ENCODE results near the gene GRK4.

Gene GRK4

GRCh38 chr4:3011456-3012220 lies 48.3 kb downstream of the GRK4 start:
- DNase-seq (ENCODE audit: low read depth) = no peak

DNA sequence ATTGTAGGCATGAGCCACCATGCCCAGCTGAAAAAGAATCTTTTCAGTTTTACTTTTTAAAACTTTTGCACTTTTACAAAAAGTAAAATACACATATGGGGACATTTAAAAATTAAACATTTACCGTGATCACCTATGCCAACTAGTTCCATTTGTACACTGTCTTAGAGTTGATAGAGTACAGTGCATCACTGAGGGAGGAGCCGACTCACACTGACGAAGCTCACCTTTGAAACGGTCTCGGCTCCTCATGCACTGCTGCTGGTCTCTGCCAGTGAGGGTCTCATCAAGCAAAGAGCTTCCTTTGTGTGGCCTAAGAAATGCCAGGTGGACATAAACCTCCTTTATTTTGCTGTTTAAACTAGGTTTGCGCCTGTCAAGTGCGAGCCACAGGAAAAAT lies 50.0 kb downstream of the GRK4 start:
- no peak for DNase-seq (ENCODE audit: low read depth)

- DNase-seq (ENCODE audit: low read depth) = no peak
Observed at GRCh38 chr4:3013839-3014350, 50.5 kb downstream of the GRK4 start.

GRCh38 chr4:3016961-3017360 lies 53.6 kb downstream of the GRK4 start:
- DNase-seq (ENCODE audit: low read depth) = no peak

GRCh38 chr4:3017504-3017903 lies 54.1 kb downstream of the GRK4 start:
- no peak for DNase-seq (ENCODE audit: low read depth)

DNA sequence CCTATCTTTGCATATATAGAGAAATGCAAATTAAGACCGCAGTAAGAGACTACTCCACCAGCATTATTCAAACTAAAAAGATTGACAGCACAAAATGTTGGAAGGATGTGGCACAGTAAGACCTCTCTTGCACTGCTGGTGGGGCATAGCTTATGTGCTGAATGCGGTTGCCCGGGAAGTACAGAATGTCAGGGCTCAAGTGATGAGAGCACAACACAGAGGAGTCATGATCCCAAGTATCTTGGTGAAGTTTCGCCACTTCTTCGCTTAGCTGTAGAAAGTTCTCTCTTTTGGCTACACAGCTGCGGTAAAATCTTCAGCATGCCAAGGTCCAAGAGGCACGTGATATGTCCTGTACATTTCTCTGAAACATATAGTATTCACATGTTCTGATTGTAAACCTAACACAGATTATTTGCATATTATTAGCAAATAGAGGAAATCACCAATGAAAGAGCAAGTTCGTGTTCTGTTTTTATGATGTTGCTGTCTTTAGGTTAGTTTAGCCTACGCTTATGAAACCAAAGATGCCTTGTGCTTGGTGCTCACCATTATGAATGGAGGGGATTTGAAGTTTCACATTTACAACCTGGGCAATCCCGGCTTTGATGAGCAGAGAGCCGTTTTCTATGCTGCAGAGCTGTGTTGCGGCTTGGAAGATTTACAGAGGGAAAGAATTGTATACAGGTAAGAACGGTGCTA lies 55.9 kb downstream of the GRK4 start:
- no peak for DNase-seq (ENCODE audit: low read depth)

DNA sequence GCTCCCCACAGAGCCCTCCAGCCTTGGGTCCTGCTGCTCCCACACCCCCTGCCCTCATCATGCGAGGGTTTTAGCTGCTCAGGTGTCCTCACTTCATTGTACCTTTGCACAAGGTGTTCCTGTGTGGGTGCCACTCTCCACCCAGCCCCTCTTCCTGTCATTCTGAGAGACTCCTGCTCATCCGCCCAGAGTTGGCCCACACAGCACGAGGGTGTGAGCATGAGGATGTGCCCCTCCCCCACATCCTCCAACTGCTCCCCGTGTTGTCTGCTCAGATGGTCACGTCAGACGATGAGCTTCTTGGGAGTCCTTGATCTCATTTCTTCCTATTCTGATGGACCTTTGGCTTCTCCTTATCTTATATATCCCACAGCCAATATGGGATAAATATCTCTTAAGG lies 57.8 kb downstream of the GRK4 start:
- no peak for DNase-seq (ENCODE audit: low read depth)

GRCh38 chr4:3021627-3022026 lies 58.3 kb downstream of the GRK4 start:
- no peak for DNase-seq (ENCODE audit: low read depth)

DNA sequence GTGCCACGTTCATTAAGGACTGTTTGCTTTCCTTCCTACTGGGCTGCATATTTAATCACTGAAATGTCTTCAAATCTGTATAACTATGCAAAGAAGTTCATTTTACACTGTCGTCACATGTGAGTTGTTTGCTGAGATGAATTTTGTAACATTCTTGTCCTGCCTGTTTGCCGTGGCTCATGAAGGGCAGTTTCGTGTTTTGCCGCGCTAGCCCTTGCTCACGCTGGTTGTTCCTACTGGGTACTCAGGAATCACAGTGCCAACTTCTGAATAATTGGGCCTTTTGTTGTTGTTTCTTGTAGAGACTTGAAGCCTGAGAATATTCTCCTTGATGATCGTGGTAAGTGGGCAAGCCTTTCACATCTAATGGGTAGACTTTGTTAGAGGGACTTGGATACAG lies 58.7 kb downstream of the GRK4 start:
- no peak for DNase-seq (ENCODE audit: low read depth)

DNA sequence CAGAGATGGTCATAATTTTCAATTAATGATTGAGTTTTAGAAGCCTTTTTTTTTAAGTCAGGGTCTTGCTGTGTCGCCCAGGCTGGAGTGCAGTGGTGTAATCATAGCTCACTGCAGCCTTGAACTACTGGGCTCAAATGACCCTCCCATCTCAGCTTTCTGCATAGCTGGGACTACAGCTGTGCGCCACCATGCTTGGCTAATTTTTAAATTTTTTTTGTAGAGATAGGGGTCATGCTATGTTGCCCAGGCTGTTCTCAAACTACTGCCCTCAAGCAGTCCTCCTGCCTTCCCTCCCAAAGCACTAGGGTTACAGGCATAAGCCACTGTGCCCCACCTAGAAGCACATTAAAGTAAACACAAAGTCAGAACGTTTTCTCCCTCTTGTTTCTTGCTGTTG lies 59.3 kb downstream of the GRK4 start:
- DNase-seq (ENCODE audit: low read depth) = no peak

DNA sequence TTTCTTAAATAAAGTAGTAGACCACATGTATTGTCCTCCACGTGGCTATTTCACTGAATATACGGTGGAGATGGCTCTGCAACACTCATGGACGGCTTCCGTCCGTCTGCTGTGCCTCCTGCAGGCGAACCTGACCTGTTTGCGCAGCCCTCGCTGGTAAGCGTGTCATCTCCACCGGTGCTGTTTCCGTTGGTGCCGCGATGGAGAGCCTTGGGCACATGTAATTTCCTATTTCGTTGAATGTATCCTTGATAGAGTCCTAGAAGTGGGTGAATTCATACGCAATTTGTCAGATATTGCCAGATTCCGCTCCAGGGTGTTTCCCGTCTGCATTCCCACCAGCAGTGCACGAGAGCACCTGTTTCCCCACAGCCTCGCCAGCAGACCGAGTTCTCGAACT lies 62.5 kb downstream of the GRK4 start:
- no peak for DNase-seq (ENCODE audit: low read depth)

DNA sequence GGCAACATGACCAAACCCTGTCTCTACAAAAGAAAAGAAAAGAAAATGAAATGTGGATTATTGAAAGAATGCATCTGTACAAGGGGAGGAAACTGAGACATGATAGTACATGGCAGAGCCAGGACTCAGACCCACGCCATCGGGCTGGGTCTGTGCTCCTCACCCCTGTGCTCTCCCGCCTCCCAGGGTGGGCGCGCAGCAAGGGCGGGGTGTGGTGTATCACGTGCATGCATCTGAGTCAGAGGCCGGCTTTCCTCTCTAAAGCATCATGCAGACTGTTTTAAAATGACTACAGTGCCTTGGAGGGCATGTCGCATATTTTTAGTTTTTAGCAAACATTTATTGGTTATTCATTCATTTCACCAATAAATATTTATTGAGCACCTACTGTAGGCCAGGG lies 63.2 kb downstream of the GRK4 start:
- no peak for DNase-seq (ENCODE audit: low read depth)

DNA sequence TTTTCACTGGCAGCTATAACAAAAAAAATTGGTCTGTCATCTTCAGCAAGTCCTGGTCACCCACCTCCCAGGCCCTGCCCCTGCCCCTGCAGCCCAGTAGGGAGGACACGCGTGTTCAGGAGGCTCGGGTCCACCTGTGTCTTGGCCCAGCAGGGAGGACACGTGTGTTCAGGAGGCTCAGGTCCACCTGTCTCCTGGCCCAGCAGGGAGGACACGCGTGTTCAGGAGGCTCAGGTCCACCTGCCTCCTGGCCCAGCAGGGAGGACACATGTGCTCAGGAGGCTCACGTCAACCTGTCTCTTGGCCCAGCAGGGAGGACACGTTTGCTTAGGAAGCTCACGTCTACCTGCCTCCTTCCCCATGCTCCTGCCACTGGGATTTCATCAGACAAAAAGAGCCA lies 66.1 kb downstream of the GRK4 start:
- no peak for DNase-seq (ENCODE audit: low read depth)

- DNase-seq (ENCODE audit: low read depth) = no peak
Observed at GRCh38 chr4:3030566-3031356, 67.4 kb downstream of the GRK4 start.

- no peak for DNase-seq (ENCODE audit: low read depth)
Observed at GRCh38 chr4:3031357-3032082, 68.1 kb downstream of the GRK4 start.

DNA sequence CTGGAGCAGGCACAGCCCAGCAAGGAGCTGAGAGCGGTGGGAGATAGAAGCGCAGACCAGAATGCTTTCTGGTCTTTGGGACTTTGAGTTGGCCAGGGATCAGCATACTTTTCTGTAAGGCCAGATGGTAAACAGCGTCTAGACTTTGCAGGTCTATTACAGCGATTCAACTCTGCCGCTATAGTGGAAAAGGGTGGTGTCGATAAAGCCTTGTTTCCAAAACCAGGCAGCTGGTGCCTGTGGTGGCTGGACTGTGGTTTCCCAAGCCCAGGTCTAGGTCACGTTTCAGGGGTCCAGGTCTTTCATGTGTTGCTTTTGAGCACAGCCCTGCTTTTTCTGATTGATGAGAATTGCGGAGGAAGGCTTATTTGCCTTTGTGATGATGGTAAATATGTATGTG lies 70.9 kb downstream of the GRK4 start:
- no peak for DNase-seq (ENCODE audit: low read depth)

GRCh38 chr4:3035249-3035648 lies 71.9 kb downstream of the GRK4 start:
- DNase-seq (ENCODE audit: low read depth) = no peak

GRCh38 chr4:3035674-3036073 lies 72.3 kb downstream of the GRK4 start:
- DNase-seq (ENCODE audit: low read depth) = no peak

DNA sequence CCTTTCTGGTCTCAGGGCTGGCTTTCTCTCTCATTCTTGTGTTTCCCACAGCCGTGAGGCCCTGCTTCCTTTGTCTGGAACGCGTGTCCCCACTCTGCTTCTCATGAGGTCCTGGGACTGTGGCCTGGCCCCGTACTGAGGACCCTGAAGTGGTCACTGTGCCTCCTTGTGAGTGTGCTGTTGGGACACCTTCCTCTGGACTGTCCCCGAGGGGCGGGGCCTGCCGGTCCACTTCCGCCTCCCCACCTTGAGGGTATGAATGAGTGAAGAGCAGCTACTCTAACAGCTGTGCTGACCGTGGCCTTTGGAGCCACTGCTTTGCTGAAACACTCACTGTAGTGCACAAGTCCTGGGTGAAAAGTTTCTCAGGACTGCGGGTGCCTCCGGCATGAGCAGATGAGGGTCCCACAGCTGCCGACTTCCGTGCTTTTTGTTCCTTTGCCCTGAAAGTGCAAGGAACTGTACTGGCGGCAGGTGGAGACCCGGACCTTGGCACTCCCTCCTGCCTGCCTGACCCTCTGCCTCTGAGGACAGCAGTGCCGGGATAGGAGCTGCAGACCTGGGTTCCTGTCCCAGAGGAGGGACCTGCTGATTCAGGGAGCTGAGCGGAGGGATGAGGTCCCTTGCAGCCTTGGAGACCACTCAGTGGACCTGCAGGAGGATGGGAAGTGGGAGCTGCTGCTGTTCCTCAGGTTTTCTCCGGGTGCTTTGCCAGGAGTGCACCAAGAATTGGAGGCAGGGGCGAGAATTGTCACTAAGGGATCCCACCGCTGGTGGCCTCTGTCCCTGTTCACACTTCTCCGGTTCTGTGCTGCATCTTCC lies 73.0 kb downstream of the GRK4 start:
- DNase-seq (ENCODE audit: low read depth) = no peak

DNA sequence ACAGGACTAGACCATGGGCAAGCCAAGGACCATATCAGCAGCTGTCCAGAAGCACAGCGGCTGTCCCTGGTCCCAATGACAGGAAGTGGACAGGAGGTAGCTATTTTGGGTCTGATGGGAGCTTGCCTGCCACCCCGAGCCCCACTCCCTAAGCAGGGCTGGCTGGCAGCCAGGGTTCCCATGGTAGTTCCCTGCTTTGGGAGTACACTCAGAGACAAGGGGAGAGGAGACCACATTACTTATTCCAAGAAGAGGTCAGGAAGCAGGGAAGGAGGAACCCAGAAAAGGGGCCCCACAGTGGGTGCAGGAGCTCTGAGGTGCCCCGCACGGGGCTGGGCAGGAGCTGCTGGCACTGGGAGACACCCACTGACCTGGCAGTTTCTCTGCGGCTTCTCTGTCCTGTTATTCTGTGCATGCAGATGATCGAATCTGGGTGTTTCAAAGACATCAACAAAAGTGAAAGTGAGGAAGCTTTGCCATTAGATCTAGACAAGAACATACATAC lies 74.6 kb downstream of the GRK4 start:
- DNase-seq (ENCODE audit: low read depth) = no peak
